H9 (cell line): Measurements from ENCODE around the gene OPALIN. TPM values are rescaled to one million over a fixed set of nuclear protein-coding genes. Genes with fewer than 3 reads are reported as not detected.

ENCODE experiments used
- DNase-seq: peaks from one replicate; pipeline ENCODE4 v3.0.0-alpha.2; 2017
- H2AFZ ChIP-seq: one replicate; pipeline ENCODE4 v1.6.1; 2013; ENCODE audit warnings: mild to moderate bottlenecking, low read length, control low read depth, moderate library complexity
- H2AK5ac ChIP-seq: 2 replicates; pipeline ENCODE4 v1.6.1; 2013; ENCODE audit warnings: low read length, control low read depth, mixed read lengths; ENCODE audit not compliant: insufficient read length
- H2BK120ac ChIP-seq: one replicate; pipeline ENCODE4 v1.6.1; 2013; ENCODE audit warnings: low read depth, mild to moderate bottlenecking, low read length, control low read depth, inconsistent platforms; ENCODE audit not compliant: poor library complexity, severe bottlenecking
- H2BK12ac ChIP-seq: 2 replicates; pipeline ENCODE4 v1.6.1; 2013; ENCODE audit warnings: low read length, control low read depth, mixed read lengths, low read depth; ENCODE audit not compliant: insufficient read length
- H2BK15ac ChIP-seq: 2 replicates; pipeline ENCODE4 v1.6.1; 2013; ENCODE audit warnings: low read depth, low read length, control low read depth
- H2BK20ac ChIP-seq: one replicate; pipeline ENCODE4 v1.6.1; 2013; ENCODE audit warnings: low read depth, mild to moderate bottlenecking, low read length, control low read depth, inconsistent platforms; ENCODE audit not compliant: poor library complexity, severe bottlenecking
- H2BK5ac ChIP-seq: 2 replicates; pipeline ENCODE4 v1.6.1; 2013; ENCODE audit warnings: low read length, control low read depth, mixed read lengths; ENCODE audit not compliant: insufficient read length
- H3K14ac ChIP-seq: 2 replicates; pipeline ENCODE4 v1.6.1; 2013; ENCODE audit warnings: low read length, control low read depth; ENCODE audit not compliant: insufficient read depth
- H3K18ac ChIP-seq: 2 replicates; pipeline ENCODE4 v1.6.1; 2013; ENCODE audit warnings: low read depth, mild to moderate bottlenecking, mixed read lengths, low read length, control low read depth; ENCODE audit not compliant: insufficient read length
- H3K23ac ChIP-seq: 2 replicates; pipeline ENCODE4 v1.6.1; 2013; ENCODE audit warnings: low read length, control low read depth, mixed read lengths, low read depth; ENCODE audit not compliant: insufficient read length
- H3K23me2 ChIP-seq: 2 replicates; pipeline ENCODE4 v1.6.1; 2013; ENCODE audit warnings: low read depth, mild to moderate bottlenecking, mixed read lengths, low read length, control low read depth; ENCODE audit not compliant: insufficient read length, poor library complexity, severe bottlenecking
- H3K27ac ChIP-seq: 2 replicates; pipeline ENCODE4 v1.5.1; 2013; ENCODE audit warnings: low read length, control low read depth, mixed read lengths, low read depth; ENCODE audit not compliant: insufficient read length
- H3K27me3 ChIP-seq: 2 replicates; pipeline ENCODE4 v1.6.1; 2013; ENCODE audit warnings: low read length, control low read depth, inconsistent platforms; ENCODE audit not compliant: insufficient read depth
- H3K4ac ChIP-seq: 2 replicates; pipeline ENCODE4 v1.6.1; 2013; ENCODE audit warnings: low read depth, mild to moderate bottlenecking, control low read depth, inconsistent platforms, low read length, moderate library complexity
- H3K4me1 ChIP-seq: 2 replicates; pipeline ENCODE4 v1.6.1; 2013; ENCODE audit warnings: low read length, control low read depth, inconsistent platforms; ENCODE audit not compliant: insufficient read depth
- H3K4me2 ChIP-seq: 2 replicates; pipeline ENCODE4 v1.6.1; 2013; ENCODE audit warnings: low read length, control low read depth, mixed read lengths; ENCODE audit not compliant: insufficient read length, insufficient read depth
- H3K56ac ChIP-seq: 2 replicates; pipeline ENCODE4 v1.6.1; 2013; ENCODE audit warnings: low read depth, mild to moderate bottlenecking, mixed read lengths, low read length, control low read depth; ENCODE audit not compliant: insufficient read length
- H3K79me1 ChIP-seq: 2 replicates; pipeline ENCODE4 v1.6.1; 2013; ENCODE audit warnings: low read depth, mild to moderate bottlenecking, moderate library complexity, low read length, control low read depth, inconsistent platforms; ENCODE audit not compliant: insufficient read depth, poor library complexity, severe bottlenecking
- H3K79me2 ChIP-seq: 2 replicates; pipeline ENCODE4 v1.6.1; 2013; ENCODE audit warnings: low read length, control low read depth, inconsistent platforms; ENCODE audit not compliant: insufficient read depth
- H3K9ac ChIP-seq: 2 replicates; pipeline ENCODE4 v1.6.1; 2013; ENCODE audit warnings: low read length, control low read depth, mixed read lengths; ENCODE audit not compliant: insufficient read length; ENCODE audit errors: extremely low read depth
- H3K9me3 ChIP-seq: one replicate; pipeline ENCODE4 v1.6.1; 2013; ENCODE audit warnings: low read depth, low read length, inconsistent platforms; ENCODE audit not compliant: control insufficient read depth
- H3T11ph ChIP-seq: one replicate; pipeline ENCODE4 v1.6.1; 2013; ENCODE audit warnings: mild to moderate bottlenecking, low read length, control low read depth, inconsistent platforms
- H4K20me1 ChIP-seq: one replicate; pipeline ENCODE4 v1.6.1; 2013; ENCODE audit not compliant: control insufficient read depth, insufficient read length, insufficient read depth
- H4K5ac ChIP-seq: 2 replicates; pipeline ENCODE4 v1.6.1; 2013; ENCODE audit warnings: low read depth, mild to moderate bottlenecking, mixed read lengths, low read length, control low read depth; ENCODE audit not compliant: insufficient read length
- H4K8ac ChIP-seq: replicated peaks from 2 replicates; pipeline ENCODE4 v1.6.1; 2013; ENCODE audit warnings: low read length, control low read depth, mixed read lengths, low read depth; ENCODE audit not compliant: insufficient read length
- H4K91ac ChIP-seq: 2 replicates; pipeline ENCODE4 v1.6.1; 2013; ENCODE audit warnings: low read depth, mild to moderate bottlenecking, moderate library complexity, mixed read lengths, low read length, control low read depth; ENCODE audit not compliant: insufficient read length
- H3K27ac Mint-ChIP-seq, 3 experiments: 2 replicates in 2 of 3; 3 replicates in 1 of 3; pipeline ENCODE4 v1.8.0; 2020 to 2021; ENCODE audit warnings: mixed read lengths in 3 of 3, mild to moderate bottlenecking in 1 of 3, moderate library complexity in 1 of 3
- H3K27me3 Mint-ChIP-seq: 2 replicates; pipeline ENCODE4 v1.8.0; 2021; ENCODE audit warnings: low read depth, mild to moderate bottlenecking, moderate library complexity, mixed read lengths
- H3K36me3 Mint-ChIP-seq, 3 experiments: 2 replicates in 2 of 3; 3 replicates in 1 of 3; pipeline ENCODE4 v1.8.0; 2020 to 2021; ENCODE audit warnings: low read depth in 3 of 3, mixed read lengths in 3 of 3; ENCODE audit not compliant: insufficient read depth in 1 of 3
- H3K4me1 Mint-ChIP-seq, 2 experiments: 2 replicates each; pipeline ENCODE4 v1.8.0; 2020; ENCODE audit warnings: mixed read lengths in 2 of 2
- H3K4me3 Mint-ChIP-seq, 2 experiments: 2 replicates in 1 of 2; 3 replicates in 1 of 2; pipeline ENCODE4 v1.8.0; 2020 to 2021; ENCODE audit warnings: mild to moderate bottlenecking in 2 of 2, mixed read lengths in 2 of 2, moderate library complexity in 1 of 2
- H3K9me3 Mint-ChIP-seq, 2 experiments: 2 replicates in 1 of 2; 3 replicates in 1 of 2; pipeline ENCODE4 v1.8.0; 2020; ENCODE audit warnings: mild to moderate bottlenecking in 2 of 2, mixed read lengths in 2 of 2, moderate library complexity in 1 of 2
- CTCF ChIP-seq: fragments of 200-600 bp; sonication (generic); conservative IDR thresholded peaks from 3 replicates; pipeline ENCODE4 v1.8.0; 2021; ENCODE audit warnings: antibody characterized with exemption, mild to moderate bottlenecking
- WGBS: extraction: QIAGEN DNeasy Blood & Tissue Kit; methylation state at CpG from one replicate; pipeline ENCODE4 v1.1.7; 2013; ENCODE audit warnings: missing lambda C conversion rate, low lambda C conversion rate, mixed read lengths; ENCODE audit not compliant: insufficient read length; ENCODE audit errors: extremely low coverage; 5-methylcytosine and 5-hydroxymethylcytosine counted together
- total RNA-seq: library from RNA; stranded (reverse); gene quantifications from 2 replicates; pipeline ENCODE4 v1.2.1, GENCODE V29; 2021

The OPALIN gene
- total RNA-seq, 1 experiment from 2014 or later, result not detected

DNA sequence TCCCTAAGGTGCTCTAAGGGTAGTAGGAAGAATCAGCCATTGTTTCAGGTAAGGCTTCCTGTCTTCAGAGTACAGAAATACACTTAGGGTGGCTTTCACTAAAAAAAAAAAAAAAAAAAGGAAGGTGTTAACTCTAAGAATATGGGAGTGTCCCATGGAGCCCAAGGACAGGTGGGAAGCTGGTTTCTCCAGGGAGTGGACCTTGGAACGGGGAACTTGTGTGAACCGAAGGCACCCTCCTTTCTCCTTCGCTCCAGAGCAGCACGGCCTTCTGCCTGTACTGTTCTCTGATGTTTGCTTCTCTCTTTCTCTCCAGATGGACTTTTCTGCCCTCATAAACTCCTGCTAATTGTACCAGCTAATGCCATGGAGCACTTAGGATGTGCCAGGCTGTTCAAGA is 6.2 kb downstream of the OPALIN start:
- no peak overlapping the region for H2BK20ac ChIP-seq
- H3K9me3 ChIP-seq, result no peaks in the 10 kb centered on the region
- no peak overlapping the region for H3K14ac ChIP-seq
- H4K91ac ChIP-seq, result no peak overlapping the region
- no CpG with 5 or more reads among the region's 4 CpGs for WGBS
- no peak overlapping the region for H3T11ph ChIP-seq
- no peaks in the 10 kb centered on the region for H3K23me2 ChIP-seq
- H2BK120ac ChIP-seq, result no peak overlapping the region
- H3K27ac ChIP-seq, result no peak overlapping the region
- no peaks in the 10 kb centered on the region for H3K4me1 ChIP-seq
- H3K9me3 Mint-ChIP-seq, result peaks cover under 1 to 10% of the 10 kb centered on the region in 2 experiments
- H3K56ac ChIP-seq, result no peak overlapping the region
- H3K9ac ChIP-seq, result no peak overlapping the region
- peaks cover 0 to 7% (median 5%) of the 10 kb centered on the region in 3 experiments; a peak in 4 of 7 replicates for H3K36me3 Mint-ChIP-seq
- no peak overlapping the region for H3K27ac Mint-ChIP-seq
- no peak overlapping the region for H2BK5ac ChIP-seq
- H4K8ac ChIP-seq, result no peak overlapping the region
- no peak for DNase-seq
- H4K20me1 ChIP-seq, result no peaks in the 10 kb centered on the region
- no peak overlapping the region for H3K4me3 Mint-ChIP-seq
- H3K4me1 Mint-ChIP-seq, result peaks cover 16% of the 10 kb centered on the region in 2 experiments
- no peak overlapping the region for H2AK5ac ChIP-seq
- H3K23ac ChIP-seq, result no peak overlapping the region
- H2AFZ ChIP-seq, result no peak overlapping the region
- no peak overlapping the region for H2BK12ac ChIP-seq
- H3K27me3 Mint-ChIP-seq, result peaks cover 8% of the 10 kb centered on the region
- no peak overlapping the region for H3K18ac ChIP-seq
- H2BK15ac ChIP-seq, result no peak overlapping the region
- no peak for TF ChIP-seq CTCF
- H3K79me2 ChIP-seq, result no peaks in the 10 kb centered on the region
- H3K4me2 ChIP-seq, result no peak overlapping the region
- H4K5ac ChIP-seq, result no peak overlapping the region
- no peaks in the 10 kb centered on the region for H3K79me1 ChIP-seq
- no peak overlapping the region for H3K4ac ChIP-seq
- H3K27me3 ChIP-seq, result no peaks in the 10 kb centered on the region
